Activated CD4-positive, alpha-beta T cell treated with anti-CD3 and anti-CD28 coated beads, Interleukin-2, amount 50 U/mL, for 4 hours (primary cell): Measurements from ENCODE around the gene TMEM52B.

Experiments used
- DNase-seq, 2 experiments: peaks; one replicate each; pipeline ENCODE4 v3.0.0-alpha.2; 2020

The TMEM52B gene

GRCh38 chr12:10178821-10179220, at the start of gene TMEM52B:
Gene TMEM52B, plus strand, starts transcription at chr12:10179032. Its CDS starts 543 bp downstream, at chr12:10179575.
- no peak for DNase-seq

- no peak for DNase-seq
These were observed 48.8 kb upstream of the TMEM52B start, which contains the start of gene CLEC7A for GRCh38 chr12:10130042-10130441. Gene CLEC7A, minus strand, starts transcription at chr12:10130199. Its CDS starts 117 bp downstream, at chr12:10130082.

- no peak for DNase-seq
These were observed 47.6 kb upstream of the TMEM52B start for GRCh38 chr12:10131111-10131690.

- no peak for DNase-seq
These were observed 45.9 kb upstream of the TMEM52B start for GRCh38 chr12:10132850-10133370.

GRCh38 chr12:10135126-10135525, 43.7 kb upstream of the TMEM52B start:
- DNase-seq = no peak

- no peak for DNase-seq
These were observed 42.1 kb upstream of the TMEM52B start for GRCh38 chr12:10136637-10137205.

- peak; percentile 26 to 27 for DNase-seq
These were observed 38.8 kb upstream of the TMEM52B start for GRCh38 chr12:10140001-10140400.

- no peak for DNase-seq
These were observed 35.7 kb upstream of the TMEM52B start for GRCh38 chr12:10142976-10143589.

GRCh38 chr12:10147714-10148403, 31.0 kb upstream of the TMEM52B start:
- DNase-seq = no peak

- no peak for DNase-seq
These were observed 27.2 kb upstream of the TMEM52B start for GRCh38 chr12:10151621-10152020.

- DNase-seq = peak; percentile 20 to 30
These were observed 25.3 kb upstream of the TMEM52B start for GRCh38 chr12:10153271-10154144.

- no peak for DNase-seq
These were observed 24.7 kb upstream of the TMEM52B start for GRCh38 chr12:10154145-10154496.

- no peak for DNase-seq
These were observed 22.9 kb upstream of the TMEM52B start for GRCh38 chr12:10155966-10156365.

- DNase-seq = no peak
These were observed 20.4 kb upstream of the TMEM52B start for GRCh38 chr12:10158406-10158805.

- no peak for DNase-seq
These were observed 19.6 kb upstream of the TMEM52B start for GRCh38 chr12:10159280-10159679.

- DNase-seq = no peak
These were observed 18.0 kb upstream of the TMEM52B start for GRCh38 chr12:10160617-10161385.

GRCh38 chr12:10163084-10163483, 15.7 kb upstream of the TMEM52B start:
- DNase-seq = no peak

GRCh38 chr12:10165421-10165820, 13.4 kb upstream of the TMEM52B start:
- DNase-seq = no peak

GRCh38 chr12:10167599-10167998, 11.2 kb upstream of the TMEM52B start:
- DNase-seq = no peak

GRCh38 chr12:10169104-10169503, 9.7 kb upstream of the TMEM52B start:
- DNase-seq = no peak

- DNase-seq = no peak
These were observed 8.6 kb upstream of the TMEM52B start for GRCh38 chr12:10170216-10170615.
